Measurements from ENCODE around the gene MAP4. TPM values are rescaled to one million over a fixed set of nuclear protein-coding genes. Genes with fewer than 3 reads are reported as not detected.

Gene MAP4
- total and polyA plus RNA-seq, 2 donors (not counting 1 experiment from before 2014, with no cell fraction given) = 39.2 to 132 TPM

DNA sequence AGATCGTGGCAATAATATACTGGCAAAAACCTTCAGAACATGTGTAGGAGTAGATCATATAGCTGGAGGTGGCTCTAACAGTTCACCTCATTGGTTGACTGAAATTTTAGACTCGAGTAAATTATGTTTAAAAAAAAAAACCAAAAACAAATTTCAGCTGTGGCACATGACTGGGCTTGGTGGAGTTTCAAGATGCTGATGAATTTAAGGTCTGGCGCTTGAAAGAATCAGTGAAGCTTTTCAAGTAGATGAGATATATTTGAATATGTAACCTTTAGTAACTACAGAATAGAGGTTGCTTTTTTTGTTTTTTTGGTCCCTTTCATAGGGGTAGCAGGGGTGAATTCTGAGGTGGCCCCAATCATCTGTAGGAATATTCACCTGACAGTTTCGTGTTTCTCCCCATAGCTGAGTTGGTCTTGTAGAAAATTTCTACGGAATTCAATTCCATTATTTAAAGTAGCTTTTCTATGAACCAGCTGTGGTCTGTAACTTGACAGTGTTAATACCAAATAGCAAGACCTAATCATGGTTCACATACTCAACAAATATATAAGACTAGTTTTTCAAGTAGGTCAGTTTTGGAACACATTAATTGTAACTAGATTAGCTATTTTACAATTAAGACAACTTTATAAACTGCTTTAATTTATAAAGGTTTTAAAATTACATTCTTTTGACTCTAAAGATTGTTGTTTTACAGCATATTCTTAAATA, 65.6 kb downstream of the MAP4 start:
- no CpG with 5 or more reads among the region's 5 CpGs for WGBS (ENCODE audit: insufficient coverage)
- Histone ChIP-seq H3K4me1 (ENCODE audit: control insufficient read depth in 2 of 2, insufficient read depth in 2 of 2, low read length in 2 of 2) (no peaks in the 10 kb centered on the region), H3K4me3 (ENCODE audit: control extremely low read depth in 1 of 5, extremely low read depth in 1 of 5, insufficient read depth in 1 of 5, low read depth in 2 of 5, low read length in 4 of 5) (no peak overlapping the region), H3K27me3 (replicated peaks in 1 of 4; ENCODE audit: control extremely low read depth in 1 of 4, control insufficient read depth in 3 of 4, insufficient read depth in 4 of 4, low read length in 3 of 4) (no peaks in the 10 kb centered on the region), H2AFZ (ENCODE audit: insufficient read depth, low read depth, low read length, poor library complexity, severe bottlenecking) (no peak overlapping the region), H3K79me2 (ENCODE audit: control insufficient read depth, insufficient read depth, low read length) (peaks cover 12% of the 10 kb centered on the region), H3K36me3 (replicated peaks in 1 of 2; ENCODE audit: control extremely low read depth in 1 of 2, control insufficient read depth in 1 of 2, extremely low read depth in 1 of 2, insufficient read depth in 2 of 2, low read length in 1 of 2) (no peaks in the 10 kb centered on the region), H4K20me1 (ENCODE audit: control insufficient read depth, insufficient read depth, low read length, poor library complexity, severe bottlenecking) (peaks cover 6% of the 10 kb centered on the region), H3K27ac (ENCODE audit: low read length in 2 of 2) (no peak overlapping the region), H3K9me3 (ENCODE audit: control extremely low read depth in 1 of 3, control insufficient read depth in 2 of 3, insufficient read depth in 1 of 3, low read length in 2 of 3) (no peaks in the 10 kb centered on the region), H3K4me2 (replicated peaks; ENCODE audit: low read depth, low read length, poor library complexity, severe bottlenecking) (no peak overlapping the region), H3K9ac (ENCODE audit: low read length) (no peak overlapping the region)
- intact Hi-C loops (cut with micrococcal nuclease) = no loop called here
- TF ChIP-seq, protein P1, sequence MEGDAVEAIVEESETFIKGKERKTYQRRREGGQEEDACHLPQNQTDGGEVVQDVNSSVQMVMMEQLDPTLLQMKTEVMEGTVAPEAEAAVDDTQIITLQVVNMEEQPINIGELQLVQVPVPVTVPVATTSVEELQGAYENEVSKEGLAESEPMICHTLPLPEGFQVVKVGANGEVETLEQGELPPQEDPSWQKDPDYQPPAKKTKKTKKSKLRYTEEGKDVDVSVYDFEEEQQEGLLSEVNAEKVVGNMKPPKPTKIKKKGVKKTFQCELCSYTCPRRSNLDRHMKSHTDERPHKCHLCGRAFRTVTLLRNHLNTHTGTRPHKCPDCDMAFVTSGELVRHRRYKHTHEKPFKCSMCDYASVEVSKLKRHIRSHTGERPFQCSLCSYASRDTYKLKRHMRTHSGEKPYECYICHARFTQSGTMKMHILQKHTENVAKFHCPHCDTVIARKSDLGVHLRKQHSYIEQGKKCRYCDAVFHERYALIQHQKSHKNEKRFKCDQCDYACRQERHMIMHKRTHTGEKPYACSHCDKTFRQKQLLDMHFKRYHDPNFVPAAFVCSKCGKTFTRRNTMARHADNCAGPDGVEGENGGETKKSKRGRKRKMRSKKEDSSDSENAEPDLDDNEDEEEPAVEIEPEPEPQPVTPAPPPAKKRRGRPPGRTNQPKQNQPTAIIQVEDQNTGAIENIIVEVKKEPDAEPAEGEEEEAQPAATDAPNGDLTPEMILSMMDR (IDR thresholded peaks at IDR 0.05) = no peak
- no peak for TF ChIP-seq EZH2 (IDR thresholded peaks at IDR 0.05; ENCODE audit: borderline replicate concordance, insufficient read depth, low read depth, low read length, poor library complexity, severe bottlenecking)
- DNase-seq (no peak), ATAC-seq (ENCODE audit: low read depth) (no peak)
- Mint-ChIP-seq H3K9me3 (ENCODE audit: insufficient read depth) (no peaks in the 10 kb centered on the region), H3K27ac (no peak overlapping the region), H3K27me3 (no peaks in the 10 kb centered on the region), H3K4me3 (no peak overlapping the region), H3K4me1 (peaks cover 3% of the 10 kb centered on the region)
- ChIA-PET POLR2A (no interaction called here), CTCF (interaction anchor here (0.8 kb wide), 1 partner anchor 11 kb away, joined by 3 read pairs; no protein-coding TSS in a partner anchor)

DNA sequence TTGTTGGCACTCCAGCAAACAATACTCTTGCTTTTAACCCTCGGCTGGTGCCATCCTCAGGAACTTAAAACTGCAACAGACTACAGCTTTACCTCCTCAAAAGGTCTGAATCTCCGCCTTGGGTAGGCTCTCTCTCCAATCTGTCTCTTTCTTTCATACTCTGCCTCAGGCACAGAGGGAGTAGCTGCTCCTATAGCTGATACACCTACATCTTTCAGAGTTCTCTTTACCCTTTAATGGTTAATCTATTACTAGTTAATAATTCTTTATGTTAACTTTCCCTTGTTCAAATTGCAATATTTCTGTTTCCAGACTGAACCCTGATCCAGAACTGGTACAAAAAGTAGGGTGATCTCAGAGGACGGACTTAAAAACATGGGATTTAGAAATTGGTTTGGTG, 66.2 kb downstream of the MAP4 start:
- ChIA-PET POLR2A (no interaction called here), CTCF (interaction anchor here (0.6 kb wide), 1 partner anchor 40 kb away, joined by 4 read pairs; no protein-coding TSS in a partner anchor)
- H3K4me1 Mint-ChIP-seq = peaks cover 5% of the 10 kb centered on the region
- no peak overlapping the region for H3K9ac ChIP-seq (ENCODE audit: low read length)
- ATAC-seq (ENCODE audit: low read depth) (no peak), DNase-seq (no peak)
- H3K27ac ChIP-seq (ENCODE audit: low read length in 2 of 2) = no peak overlapping the region
- intact Hi-C loops (cut with micrococcal nuclease) = no loop called here
- no peak overlapping the region for H3K27ac Mint-ChIP-seq
- no peak overlapping the region for H3K4me3 Mint-ChIP-seq
- H2AFZ ChIP-seq (ENCODE audit: insufficient read depth, low read depth, low read length, poor library complexity, severe bottlenecking) = no peak overlapping the region
- no peak overlapping the region for H3K4me3 ChIP-seq (ENCODE audit: control extremely low read depth in 1 of 5, extremely low read depth in 1 of 5, insufficient read depth in 1 of 5, low read depth in 2 of 5, low read length in 4 of 5)
- H3K27me3 Mint-ChIP-seq = no peaks in the 10 kb centered on the region
- peaks cover 6% of the 10 kb centered on the region for H4K20me1 ChIP-seq (ENCODE audit: control insufficient read depth, insufficient read depth, low read length, poor library complexity, severe bottlenecking)
- TF ChIP-seq, protein P1 (IDR thresholded peaks at IDR 0.05) = no peak
- TF ChIP-seq EZH2 (IDR thresholded peaks at IDR 0.05; ENCODE audit: borderline replicate concordance, insufficient read depth, low read depth, low read length, poor library complexity, severe bottlenecking) = no peak
- WGBS (ENCODE audit: insufficient coverage) = 95% methylated on average over 3 of the region's 3 CpGs
- H3K4me1 ChIP-seq (ENCODE audit: control insufficient read depth in 2 of 2, insufficient read depth in 2 of 2, low read length in 2 of 2) = no peaks in the 10 kb centered on the region
- H3K36me3 ChIP-seq (replicated peaks in 1 of 2; ENCODE audit: control extremely low read depth in 1 of 2, control insufficient read depth in 1 of 2, extremely low read depth in 1 of 2, insufficient read depth in 2 of 2, low read length in 1 of 2) = no peaks in the 10 kb centered on the region
- no peak overlapping the region for H3K4me2 ChIP-seq (replicated peaks; ENCODE audit: low read depth, low read length, poor library complexity, severe bottlenecking)
- H3K9me3 ChIP-seq (ENCODE audit: control extremely low read depth in 1 of 3, control insufficient read depth in 2 of 3, insufficient read depth in 1 of 3, low read length in 2 of 3) = no peaks in the 10 kb centered on the region
- H3K27me3 ChIP-seq (replicated peaks in 1 of 4; ENCODE audit: control extremely low read depth in 1 of 4, control insufficient read depth in 3 of 4, insufficient read depth in 4 of 4, low read length in 3 of 4) = no peaks in the 10 kb centered on the region
- peaks cover 5% of the 10 kb centered on the region for H3K79me2 ChIP-seq (ENCODE audit: control insufficient read depth, insufficient read depth, low read length)
- H3K9me3 Mint-ChIP-seq (ENCODE audit: insufficient read depth) = no peaks in the 10 kb centered on the region
